Mesenchymal stem cell (in vitro differentiated cells and primary cell): ENCODE results near the gene PRSS50.

ENCODE experiments used
- DNase-seq: peaks from one replicate; pipeline ENCODE4 v3.0.0-alpha.2; 2013
- H2AFZ ChIP-seq: one replicate; pipeline ENCODE4 v1.6.1; 2013; ENCODE audit warnings: low read depth, mild to moderate bottlenecking, control low read depth, inconsistent platforms, low read length, moderate library complexity
- H2AK5ac ChIP-seq: 2 replicates; pipeline ENCODE4 v1.6.1; 2013; ENCODE audit warnings: low read length, moderate library complexity, mild to moderate bottlenecking, inconsistent platforms; ENCODE audit not compliant: severe bottlenecking
- H2BK120ac ChIP-seq: one replicate; pipeline ENCODE4 v1.6.1; 2013; ENCODE audit warnings: low read depth, mild to moderate bottlenecking, inconsistent platforms, low read length, moderate library complexity
- H2BK12ac ChIP-seq, 2 experiments: one replicate each; pipeline ENCODE4 v1.6.1; 2013; ENCODE audit warnings: inconsistent platforms in 2 of 2, low read length in 2 of 2, mild to moderate bottlenecking in 2 of 2, moderate library complexity in 2 of 2, control low read depth in 1 of 2
- H2BK15ac ChIP-seq: one replicate; pipeline ENCODE4 v1.6.1; 2013; ENCODE audit warnings: mild to moderate bottlenecking, low read depth, inconsistent platforms; ENCODE audit not compliant: poor library complexity, severe bottlenecking
- H2BK5ac ChIP-seq: 2 replicates; pipeline ENCODE4 v1.6.1; 2013; ENCODE audit warnings: low read depth, mild to moderate bottlenecking, low read length, control low read depth, inconsistent platforms; ENCODE audit not compliant: poor library complexity, severe bottlenecking
- H3K14ac ChIP-seq, 2 experiments: one replicate each; pipeline ENCODE4 v1.6.1; 2013; ENCODE audit warnings: inconsistent platforms in 2 of 2, low read length in 2 of 2, control low read depth in 1 of 2, mild to moderate bottlenecking in 1 of 2, moderate library complexity in 1 of 2
- H3K18ac ChIP-seq, 2 experiments: one replicate each; pipeline ENCODE4 v1.6.1; 2013; ENCODE audit warnings: inconsistent platforms in 2 of 2, low read length in 2 of 2, control low read depth in 1 of 2, low read depth in 1 of 2, mild to moderate bottlenecking in 1 of 2
- H3K23ac ChIP-seq, 2 experiments: one replicate each; pipeline ENCODE4 v1.6.1; 2013; ENCODE audit warnings: inconsistent platforms in 2 of 2, low read length in 2 of 2, mild to moderate bottlenecking in 2 of 2, moderate library complexity in 2 of 2, control low read depth in 1 of 2
- H3K27ac ChIP-seq: 2 replicates; pipeline ENCODE4 v1.5.1; 2013; ENCODE audit warnings: mild to moderate bottlenecking, moderate library complexity, low read length, control low read depth, inconsistent platforms; ENCODE audit not compliant: poor library complexity, severe bottlenecking
- H3K27me3 ChIP-seq, 2 experiments: 2 replicates each; pipeline versions ENCODE4 v1.6.1 to v1.7.0; 2013; ENCODE audit warnings: low read length in 2 of 2, mild to moderate bottlenecking in 2 of 2, moderate library complexity in 2 of 2, control low read depth in 1 of 2, inconsistent platforms in 1 of 2; ENCODE audit not compliant: control insufficient read depth in 1 of 2, insufficient read depth in 1 of 2
- H3K36me3 ChIP-seq, 2 experiments: 2 replicates each; pipeline versions ENCODE4 v1.6.1 to v1.7.0; 2013; ENCODE audit warnings: low read length in 2 of 2, control low read depth in 1 of 2, inconsistent platforms in 1 of 2, low read depth in 1 of 2, mild to moderate bottlenecking in 1 of 2; ENCODE audit not compliant: insufficient read depth in 2 of 2, control insufficient read depth in 1 of 2
- H3K4ac ChIP-seq, 2 experiments: one replicate each; pipeline ENCODE4 v1.6.1; 2013; ENCODE audit warnings: inconsistent platforms in 2 of 2, low read length in 2 of 2, mild to moderate bottlenecking in 2 of 2, moderate library complexity in 2 of 2, control low read depth in 1 of 2, low read depth in 1 of 2
- H3K4me1 ChIP-seq: 2 replicates; pipeline ENCODE4 v1.6.1; 2013; ENCODE audit warnings: low read depth, low read length, control low read depth; ENCODE audit not compliant: control insufficient read depth, insufficient read depth
- H3K4me2 ChIP-seq: 2 replicates; pipeline ENCODE4 v1.6.1; 2013; ENCODE audit warnings: low read length, mild to moderate bottlenecking, inconsistent platforms; ENCODE audit not compliant: poor library complexity, severe bottlenecking
- H3K4me3 ChIP-seq, 2 experiments: 2 replicates each; pipeline versions ENCODE4 v1.5.1 to v1.7.0; 2013; ENCODE audit warnings: low read length in 2 of 2, mild to moderate bottlenecking in 2 of 2, control low read depth in 1 of 2, low read depth in 1 of 2; ENCODE audit not compliant: insufficient read depth in 1 of 2
- H3K79me1 ChIP-seq: replicated peaks from 2 replicates; pipeline ENCODE4 v1.6.1; 2013; ENCODE audit warnings: mild to moderate bottlenecking, control low read depth, low read length, inconsistent platforms; ENCODE audit not compliant: poor library complexity, severe bottlenecking
- H3K9ac ChIP-seq: 2 replicates; pipeline ENCODE4 v1.7.0; 2013; ENCODE audit warnings: mild to moderate bottlenecking, low read length, moderate library complexity
- H3K9me3 ChIP-seq: 2 replicates; pipeline ENCODE4 v1.7.0; 2013; ENCODE audit warnings: mild to moderate bottlenecking, low read length; ENCODE audit not compliant: control insufficient read depth
- H4K8ac ChIP-seq: one replicate; pipeline ENCODE4 v1.6.1; 2013; ENCODE audit warnings: inconsistent platforms, mild to moderate bottlenecking, low read length, moderate library complexity
- H4K91ac ChIP-seq: one replicate; pipeline ENCODE4 v1.6.1; 2013; ENCODE audit warnings: mild to moderate bottlenecking, low read length, inconsistent platforms
- WGBS: methylation state at CpG from one replicate; pipeline ENCODE4 v1.1.7; 2013; ENCODE audit warnings: mixed read lengths; 5-methylcytosine and 5-hydroxymethylcytosine counted together

Gene PRSS50

GRCh38 chr3:46675843-46676567, 41.7 kb downstream of the PRSS50 start:
- H3K14ac ChIP-seq: no peak overlapping the region
- no peak overlapping the region for H3K4ac ChIP-seq
- peak overlapping the region; percentile 49 for H4K8ac ChIP-seq
- H2BK15ac ChIP-seq: no peak overlapping the region
- no peaks in the 10 kb centered on the region for H3K79me1 ChIP-seq
- DNase-seq: no peak
- H3K27me3 ChIP-seq: peaks cover 14 to 22% of the 10 kb centered on the region in 2 experiments
- peaks cover 2% of the 10 kb centered on the region for H3K4me1 ChIP-seq
- no peak overlapping the region for H2BK12ac ChIP-seq
- no peaks in the 10 kb centered on the region for H3K36me3 ChIP-seq
- H3K18ac ChIP-seq: no peak overlapping the region
- H3K23ac ChIP-seq: no peak overlapping the region
- no peak overlapping the region for H4K91ac ChIP-seq
- H3K4me3 ChIP-seq: no peak overlapping the region
- WGBS: 84% methylated on average over 9 of the region's 9 CpGs
- H2AFZ ChIP-seq: no peak overlapping the region
- H3K9ac ChIP-seq: no peak overlapping the region
- H3K9me3 ChIP-seq: no peaks in the 10 kb centered on the region
- no peak overlapping the region for H2BK5ac ChIP-seq
- H3K4me2 ChIP-seq: no peak overlapping the region
- H3K27ac ChIP-seq: no peak overlapping the region
- no peak overlapping the region for H2AK5ac ChIP-seq
- no peak overlapping the region for H2BK120ac ChIP-seq

- DNase-seq: no peak
- H3K27me3 ChIP-seq: peaks cover 14 to 24% of the 10 kb centered on the region in 2 experiments
- WGBS: 92% methylated on average over 6 of the region's 6 CpGs
- H2BK12ac ChIP-seq: no peak overlapping the region
- H3K23ac ChIP-seq: no peak overlapping the region
- H2BK5ac ChIP-seq: no peak overlapping the region
- no peak overlapping the region for H3K4ac ChIP-seq
- H4K8ac ChIP-seq: no peak overlapping the region
- no peak overlapping the region for H3K4me2 ChIP-seq
- H2AFZ ChIP-seq: no peak overlapping the region
- H2AK5ac ChIP-seq: no peak overlapping the region
- no peak overlapping the region for H2BK15ac ChIP-seq
- H2BK120ac ChIP-seq: no peak overlapping the region
- H3K79me1 ChIP-seq: no peaks in the 10 kb centered on the region
- no peaks in the 10 kb centered on the region for H3K9me3 ChIP-seq
- no peak overlapping the region for H3K9ac ChIP-seq
- no peak overlapping the region for H3K27ac ChIP-seq
- peaks cover 2% of the 10 kb centered on the region for H3K4me1 ChIP-seq
- no peak overlapping the region for H4K91ac ChIP-seq
- H3K4me3 ChIP-seq: no peak overlapping the region
- H3K36me3 ChIP-seq: no peaks in the 10 kb centered on the region
- no peak overlapping the region for H3K14ac ChIP-seq
- H3K18ac ChIP-seq: no peak overlapping the region
Observed at GRCh38 chr3:46675426-46675825, 42.2 kb downstream of the PRSS50 start.

- Histone ChIP-seq H3K4me3 (no peak overlapping the region), H2BK12ac (no peak overlapping the region), H2BK120ac (no peak overlapping the region), H3K27me3 (peaks cover 14 to 18% of the 10 kb centered on the region in 2 experiments), H3K9me3 (no peaks in the 10 kb centered on the region), H3K4me1 (peaks cover 2% of the 10 kb centered on the region), H2BK5ac (no peak overlapping the region), H4K91ac (no peak overlapping the region), H3K4ac (no peak overlapping the region), H2AK5ac (no peak overlapping the region), H4K8ac (no peak overlapping the region), H3K9ac (no peak overlapping the region), H3K18ac (no peak overlapping the region), H3K36me3 (no peaks in the 10 kb centered on the region), H3K23ac (no peak overlapping the region), H2BK15ac (no peak overlapping the region), H3K27ac (no peak overlapping the region), H2AFZ (no peak overlapping the region), H3K79me1 (no peaks in the 10 kb centered on the region), H3K4me2 (no peak overlapping the region), H3K14ac (no peak overlapping the region)
- DNase-seq: no peak
- 78% methylated on average over 12 of the region's 12 CpGs for WGBS
Observed at GRCh38 chr3:46674031-46674845, 43.4 kb downstream of the PRSS50 start.
